ENCODE data around the gene PPRC1. TPM values are rescaled to one million over a fixed set of nuclear protein-coding genes. Genes with fewer than 3 reads are reported as not detected.

The PPRC1 gene
- polyA plus RNA-seq, 1 donor from 2014 or later: 6.0 TPM

- no peaks in the 10 kb centered on the region for H4K20me1 ChIP-seq (ENCODE audit: insufficient read depth)
- no peak overlapping the region for H3K27ac ChIP-seq (ENCODE audit: low read length)
- no peak overlapping the region for H2AFZ ChIP-seq (ENCODE audit: low read depth, low read length)
- H3K4me3 ChIP-seq (ENCODE audit: low read length): peak overlapping the region; percentile 95
- H3F3A ChIP-seq (ENCODE audit: insufficient read depth, low read length, poor library complexity, severe bottlenecking): no peaks in the 10 kb centered on the region
- no peaks in the 10 kb centered on the region for H3K9me2 ChIP-seq (ENCODE audit: insufficient read depth, low read length)
- peaks cover 32% of the 10 kb centered on the region for H3K79me2 ChIP-seq (replicated peaks; ENCODE audit: insufficient read depth, low read length)
- H3K9ac ChIP-seq (ENCODE audit: low read length): peak overlapping the region; percentile 74
- no peaks in the 10 kb centered on the region for H3K36me3 ChIP-seq (ENCODE audit: insufficient read depth, low read length)
- H3K9me3 ChIP-seq (ENCODE audit: low read length): no peaks in the 10 kb centered on the region
- peak overlapping the region; percentile 91 for H3K4me2 ChIP-seq (ENCODE audit: low read length)
- TF ChIP-seq SMC3 (conservative IDR thresholded peaks at IDR 0.05; ENCODE audit: poor library complexity) (no peak), MXI1 (conservative IDR thresholded peaks at IDR 0.05; ENCODE audit: poor library complexity, severe bottlenecking) (no peak), RAD21 (conservative IDR thresholded peaks at IDR 0.05) (no peak), POLR2AphosphoS5 (IDR thresholded peaks at IDR 0.05) (no peak), EZH2 (IDR thresholded peaks at IDR 0.05; ENCODE audit: borderline replicate concordance, insufficient read depth, low read length, poor library complexity, severe bottlenecking) (no peak), EP300 (conservative IDR thresholded peaks at IDR 0.05; ENCODE audit: poor library complexity, severe bottlenecking) (no peak), REST (IDR thresholded peaks at IDR 0.05; ENCODE audit: borderline replicate concordance) (no peak), TAF1 (IDR thresholded peaks at IDR 0.05; ENCODE audit: low read depth) (no peak)
- TF ChIP-seq, protein P1, sequence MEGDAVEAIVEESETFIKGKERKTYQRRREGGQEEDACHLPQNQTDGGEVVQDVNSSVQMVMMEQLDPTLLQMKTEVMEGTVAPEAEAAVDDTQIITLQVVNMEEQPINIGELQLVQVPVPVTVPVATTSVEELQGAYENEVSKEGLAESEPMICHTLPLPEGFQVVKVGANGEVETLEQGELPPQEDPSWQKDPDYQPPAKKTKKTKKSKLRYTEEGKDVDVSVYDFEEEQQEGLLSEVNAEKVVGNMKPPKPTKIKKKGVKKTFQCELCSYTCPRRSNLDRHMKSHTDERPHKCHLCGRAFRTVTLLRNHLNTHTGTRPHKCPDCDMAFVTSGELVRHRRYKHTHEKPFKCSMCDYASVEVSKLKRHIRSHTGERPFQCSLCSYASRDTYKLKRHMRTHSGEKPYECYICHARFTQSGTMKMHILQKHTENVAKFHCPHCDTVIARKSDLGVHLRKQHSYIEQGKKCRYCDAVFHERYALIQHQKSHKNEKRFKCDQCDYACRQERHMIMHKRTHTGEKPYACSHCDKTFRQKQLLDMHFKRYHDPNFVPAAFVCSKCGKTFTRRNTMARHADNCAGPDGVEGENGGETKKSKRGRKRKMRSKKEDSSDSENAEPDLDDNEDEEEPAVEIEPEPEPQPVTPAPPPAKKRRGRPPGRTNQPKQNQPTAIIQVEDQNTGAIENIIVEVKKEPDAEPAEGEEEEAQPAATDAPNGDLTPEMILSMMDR (IDR thresholded peaks at IDR 0.05; ENCODE audit: poor library complexity, severe bottlenecking): no peak
- no peaks in the 10 kb centered on the region for H3K27me3 ChIP-seq (ENCODE audit: insufficient read depth, low read depth, low read length)
Observed at GRCh38 chr10:102134416-102134815, 1.6 kb downstream of the PPRC1 start.

DNA sequence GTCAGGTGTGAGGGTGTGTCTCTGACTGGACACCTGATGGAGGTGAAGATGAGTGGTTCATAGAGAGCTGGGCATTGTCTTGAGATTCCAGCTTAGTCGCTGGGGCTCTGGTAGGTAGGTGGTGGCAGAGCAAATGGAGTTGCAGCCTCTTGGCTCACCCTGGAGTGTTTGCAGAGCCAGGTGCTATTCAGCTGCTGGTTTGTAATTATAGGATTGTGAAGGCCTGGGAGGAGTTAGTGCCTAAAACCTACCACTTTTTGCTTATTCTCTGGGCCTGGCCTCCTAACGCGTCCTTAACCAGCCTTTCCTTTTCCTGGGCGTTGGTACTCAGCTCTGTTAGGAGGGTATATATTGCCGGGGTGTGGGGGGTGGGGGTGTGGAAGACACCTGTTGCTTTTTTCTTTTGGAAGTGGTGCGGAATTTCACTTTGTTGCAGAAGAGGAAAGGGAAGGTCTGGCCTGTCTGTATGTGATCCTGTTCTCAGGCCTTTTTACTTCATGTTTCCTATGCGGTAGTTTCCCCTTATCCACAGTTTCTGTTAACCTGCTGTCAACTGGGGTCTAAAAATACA, 3.2 kb downstream of the PPRC1 start:
- H4K20me1 ChIP-seq (ENCODE audit: insufficient read depth): no peaks in the 10 kb centered on the region
- no peaks in the 10 kb centered on the region for H3K27me3 ChIP-seq (ENCODE audit: insufficient read depth, low read depth, low read length)
- no peak overlapping the region for H3K4me3 ChIP-seq (ENCODE audit: low read length)
- no peak overlapping the region for H3K9ac ChIP-seq (ENCODE audit: low read length)
- no peak overlapping the region for H3K4me2 ChIP-seq (ENCODE audit: low read length)
- H3K9me2 ChIP-seq (ENCODE audit: insufficient read depth, low read length): no peaks in the 10 kb centered on the region
- no peaks in the 10 kb centered on the region for H3F3A ChIP-seq (ENCODE audit: insufficient read depth, low read length, poor library complexity, severe bottlenecking)
- no peaks in the 10 kb centered on the region for H3K9me3 ChIP-seq (ENCODE audit: low read length)
- no peak overlapping the region for H3K27ac ChIP-seq (ENCODE audit: low read length)
- TF ChIP-seq POLR2AphosphoS5 (IDR thresholded peaks at IDR 0.05) (no peak), EP300 (conservative IDR thresholded peaks at IDR 0.05; ENCODE audit: poor library complexity, severe bottlenecking) (no peak), EZH2 (IDR thresholded peaks at IDR 0.05; ENCODE audit: borderline replicate concordance, insufficient read depth, low read length, poor library complexity, severe bottlenecking) (no peak), RAD21 (conservative IDR thresholded peaks at IDR 0.05) (no peak), TAF1 (IDR thresholded peaks at IDR 0.05; ENCODE audit: low read depth) (no peak), REST (IDR thresholded peaks at IDR 0.05; ENCODE audit: borderline replicate concordance) (no peak), SMC3 (conservative IDR thresholded peaks at IDR 0.05; ENCODE audit: poor library complexity) (no peak), MXI1 (conservative IDR thresholded peaks at IDR 0.05; ENCODE audit: poor library complexity, severe bottlenecking) (no peak)
- TF ChIP-seq, protein P1 (IDR thresholded peaks at IDR 0.05; ENCODE audit: poor library complexity, severe bottlenecking): no peak
- H2AFZ ChIP-seq (ENCODE audit: low read depth, low read length): no peak overlapping the region
- no peaks in the 10 kb centered on the region for H3K36me3 ChIP-seq (ENCODE audit: insufficient read depth, low read length)
- H3K79me2 ChIP-seq (replicated peaks; ENCODE audit: insufficient read depth, low read length): peaks cover 32% of the 10 kb centered on the region
